GM19397 (cell line): ENCODE data around the gene CKMT2.

Experiments
- ATAC-seq: cut with Tn5 transposase; IDR thresholded peaks from one replicate; pipeline ENCODE4 v1.9.1; 2021; ENCODE audit warnings: mild to moderate bottlenecking, moderate library complexity; ENCODE audit not compliant: unreplicated experiment

CKMT2 gene

GRCh38 chr5:81302596-81302995 lies 69.5 kb downstream of the CKMT2 start:
- ATAC-seq = no peak

- no peak for ATAC-seq
Measured at GRCh38 chr5:81303563-81303962, 70.4 kb downstream of the CKMT2 start.

DNA sequence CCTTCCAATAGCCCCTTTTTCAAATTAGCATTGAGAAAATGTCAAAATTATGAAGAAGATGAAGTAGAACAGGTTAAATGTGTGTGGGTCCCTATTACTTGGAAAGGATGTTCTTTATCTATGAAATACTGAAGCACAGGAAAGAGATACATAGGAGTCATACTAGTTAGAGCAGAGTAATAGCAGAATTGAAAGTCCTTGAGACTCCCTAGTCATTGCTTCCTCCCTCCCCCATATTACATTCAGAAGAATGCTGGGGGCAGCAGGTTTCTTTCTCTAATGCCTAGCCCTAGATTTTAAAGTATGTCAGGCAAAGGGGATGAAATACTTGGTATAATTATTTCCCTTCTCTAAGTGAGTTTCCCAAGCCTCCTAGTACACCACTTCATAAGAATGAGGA lies 72.7 kb downstream of the CKMT2 start:
- ATAC-seq = no peak

- ATAC-seq = no peak
Measured at GRCh38 chr5:81308836-81309235, 75.7 kb downstream of the CKMT2 start.

DNA sequence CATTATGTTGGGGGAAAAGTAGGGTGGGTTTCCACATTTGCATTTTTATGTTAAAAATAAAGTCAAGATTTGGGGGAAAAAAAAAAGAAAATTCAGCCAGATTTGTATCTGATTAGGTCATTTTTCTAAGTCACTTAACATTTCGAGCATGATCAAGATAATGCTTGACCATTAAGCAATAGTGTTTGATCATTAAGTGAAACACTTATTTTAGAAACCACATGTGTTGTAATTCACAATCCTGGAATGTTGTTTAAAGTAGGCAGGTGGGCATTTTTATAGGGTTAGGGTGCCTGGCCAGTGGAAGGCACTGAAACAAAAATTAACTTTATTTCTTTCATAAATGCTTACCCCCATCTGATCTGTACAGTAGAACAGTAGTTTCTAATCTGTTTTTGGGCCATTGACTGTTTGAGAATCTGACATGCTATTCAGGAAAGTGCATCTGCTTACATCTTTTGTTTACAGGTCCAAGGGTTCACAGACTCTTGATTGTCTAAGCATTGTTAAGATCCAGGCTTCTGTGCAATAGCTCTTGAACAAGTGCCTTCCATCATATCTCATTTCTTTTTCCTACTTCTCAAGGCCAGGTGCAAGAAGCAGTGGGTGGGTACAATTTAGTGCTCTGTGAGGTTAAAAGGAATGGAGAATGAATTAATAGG lies 77.4 kb downstream of the CKMT2 start:
- ATAC-seq = no peak

GRCh38 chr5:81313278-81313677 lies 80.2 kb downstream of the CKMT2 start:
- no peak for ATAC-seq

DNA sequence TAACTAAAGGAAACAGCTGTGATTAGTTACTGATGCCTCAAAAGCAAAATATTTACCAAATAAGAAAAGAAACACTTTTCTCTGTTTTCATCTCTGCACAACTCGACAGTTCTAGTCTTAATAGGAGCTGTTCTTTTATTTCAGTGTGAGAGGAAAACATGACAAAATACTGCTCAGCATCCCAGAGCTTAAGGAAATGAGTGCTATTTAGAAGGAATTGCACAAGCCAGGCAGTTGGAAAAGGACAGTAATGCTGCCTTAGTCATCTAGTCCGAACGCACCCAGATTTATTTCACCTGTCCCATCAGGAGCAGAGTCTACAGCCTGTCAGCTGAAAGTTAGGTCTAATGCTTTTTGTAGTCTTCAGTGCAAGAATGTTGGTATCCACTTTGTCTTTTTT lies 80.6 kb downstream of the CKMT2 start:
- ATAC-seq = no peak

DNA sequence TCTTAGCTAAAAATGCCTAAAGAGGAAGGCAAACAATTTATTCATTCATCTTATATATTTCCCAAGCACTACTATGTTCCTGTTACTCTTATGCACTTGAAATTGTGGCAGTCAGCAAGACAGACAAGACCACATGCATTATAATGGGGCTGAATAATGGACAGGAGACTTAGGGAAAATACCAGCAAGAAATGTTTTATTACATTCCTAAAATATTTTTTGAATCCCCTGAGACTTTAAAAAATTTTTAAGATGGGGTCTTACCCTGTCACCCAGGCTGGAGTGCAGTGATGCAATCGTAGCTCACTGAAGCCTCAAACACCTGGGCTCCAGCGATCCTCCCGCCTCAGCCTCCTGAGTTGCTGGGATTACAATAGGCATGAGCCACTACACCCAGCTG lies 81.5 kb downstream of the CKMT2 start:
- ATAC-seq = no peak

GRCh38 chr5:81315336-81315735 lies 82.2 kb downstream of the CKMT2 start:
- no peak for ATAC-seq

DNA sequence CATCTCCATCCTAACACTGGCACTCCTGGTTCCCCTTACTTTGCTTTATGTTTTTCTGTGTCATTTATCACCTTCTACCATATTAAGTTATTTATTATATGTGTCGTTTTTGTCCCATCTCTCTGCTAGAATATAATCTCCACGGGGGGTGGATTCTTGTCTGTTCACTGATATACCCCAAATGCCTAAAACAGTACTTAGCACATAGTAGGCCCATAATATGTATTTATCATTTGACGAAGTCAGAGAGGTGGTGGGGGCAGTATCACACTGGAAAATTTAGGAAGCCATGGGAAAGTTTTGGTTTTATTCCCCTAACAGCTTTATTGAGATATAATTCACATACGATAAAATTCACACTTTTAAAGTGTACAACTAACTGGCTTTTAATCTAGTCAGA lies 82.7 kb downstream of the CKMT2 start:
- ATAC-seq = no peak
